Right lobe of liver (tissue), 4 donors: Measurements from ENCODE around the gene COL28A1.

Source experiments
- CTCF ChIP-seq, 4 donors: fragments of 200-600 bp in 3 of 4; fragments of 450-650 bp in 1 of 4; IDR thresholded peaks; one replicate each; pipeline versions ENCODE4 v1.5.1 to v1.8.0; 2016 to 2022; ENCODE audit warnings: antibody characterized with exemption in 4 of 4, mild to moderate bottlenecking in 2 of 4
- POLR2A ChIP-seq: fragments of 450-650 bp; IDR thresholded peaks from one replicate; pipeline ENCODE4 v1.6.1; 2017; ENCODE audit warnings: antibody characterized with exemption, mild to moderate bottlenecking
- donor health status: DM: no; HTN: no; CAD: no.
- donor health status: DM: no; HTN: no; CAD: no.
- donor health status: DM: no; HTN: yes; CAD: no.

GRCh38 chr7:7495171-7495570, 40.5 kb downstream of the COL28A1 start:
- TF ChIP-seq CTCF (IDR thresholded peaks at IDR 0.05) (no peak), POLR2A (no peak)
